Mesothelial cell of epicardium (in vitro differentiated cells): ENCODE data around the gene SYNGR1. TPM values are rescaled to one million over a fixed set of nuclear protein-coding genes. Genes with fewer than 3 reads are reported as not detected.

Experiments used
- DNase-seq, 2 experiments: peaks; one replicate each; pipeline ENCODE4 v3.0.0; 2021; ENCODE audit warnings: low spot score in 2 of 2; ENCODE audit not compliant: unreplicated experiment in 2 of 2
- H3K27ac Mint-ChIP-seq: 2 replicates; pipeline ENCODE4 v1.8.0; 2021; ENCODE audit warnings: mixed read lengths
- H3K27me3 Mint-ChIP-seq: 2 replicates; pipeline ENCODE4 v1.8.0; 2021; ENCODE audit warnings: low read depth, mixed read lengths
- H3K36me3 Mint-ChIP-seq: 2 replicates; pipeline ENCODE4 v1.8.0; 2021; ENCODE audit warnings: mixed read lengths
- H3K4me1 Mint-ChIP-seq: 2 replicates; pipeline ENCODE4 v1.8.0; 2021; ENCODE audit warnings: mixed read lengths
- H3K4me3 Mint-ChIP-seq: 2 replicates; pipeline ENCODE4 v1.8.0; 2021; ENCODE audit warnings: mild to moderate bottlenecking, moderate library complexity, mixed read lengths
- H3K9me3 Mint-ChIP-seq: 2 replicates; pipeline ENCODE4 v1.8.0; 2021; ENCODE audit warnings: mixed read lengths
- CTCF ChIP-seq: fragments of 200-600 bp; sonication (generic); IDR thresholded peaks from one replicate; pipeline ENCODE4 v1.5.0; 2021; ENCODE audit warnings: antibody characterized with exemption; ENCODE audit not compliant: unreplicated experiment
- total RNA-seq: library from RNA; stranded (reverse); gene quantifications from 3 replicates; pipeline ENCODE4 v1.2.1, GENCODE V29; 2021

SYNGR1 gene
- total RNA-seq, 1 donor from 2014 or later: 38.9 TPM

- H3K4me1 Mint-ChIP-seq: peaks cover 40% of the 10 kb centered on the region
- TF ChIP-seq CTCF: no peak
- DNase-seq: no peak
- H3K9me3 Mint-ChIP-seq: no peaks in the 10 kb centered on the region
- H3K27ac Mint-ChIP-seq: peak overlapping the region; percentile 68
- H3K4me3 Mint-ChIP-seq: no peak overlapping the region
- no peaks in the 10 kb centered on the region for H3K27me3 Mint-ChIP-seq
- H3K36me3 Mint-ChIP-seq: peaks cover 6% of the 10 kb centered on the region
Observed at GRCh38 chr22:39363751-39364515, 14.1 kb downstream of the SYNGR1 start.

- TF ChIP-seq CTCF: no peak
- peaks cover 38% of the 10 kb centered on the region for H3K4me1 Mint-ChIP-seq
- no peaks in the 10 kb centered on the region for H3K27me3 Mint-ChIP-seq
- peaks cover 7% of the 10 kb centered on the region for H3K36me3 Mint-ChIP-seq
- DNase-seq: no peak
- no peaks in the 10 kb centered on the region for H3K9me3 Mint-ChIP-seq
- peak overlapping the region; percentile 68 for H3K27ac Mint-ChIP-seq
- H3K4me3 Mint-ChIP-seq: no peak overlapping the region
Observed at GRCh38 chr22:39364714-39365491, 15.1 kb downstream of the SYNGR1 start.

GRCh38 chr22:39365492-39365780, 15.6 kb downstream of the SYNGR1 start:
- H3K36me3 Mint-ChIP-seq: peaks cover 3% of the 10 kb centered on the region
- H3K4me3 Mint-ChIP-seq: no peak overlapping the region
- H3K9me3 Mint-ChIP-seq: no peaks in the 10 kb centered on the region
- DNase-seq: no peak
- no peaks in the 10 kb centered on the region for H3K27me3 Mint-ChIP-seq
- peaks cover 33% of the 10 kb centered on the region for H3K4me1 Mint-ChIP-seq
- peak overlapping the region; percentile 61 for H3K27ac Mint-ChIP-seq
- TF ChIP-seq CTCF: no peak

- TF ChIP-seq CTCF: no peak
- no peaks in the 10 kb centered on the region for H3K9me3 Mint-ChIP-seq
- no peak for DNase-seq
- no peak overlapping the region for H3K27ac Mint-ChIP-seq
- no peaks in the 10 kb centered on the region for H3K27me3 Mint-ChIP-seq
- peaks cover 6% of the 10 kb centered on the region for H3K36me3 Mint-ChIP-seq
- peaks cover 28% of the 10 kb centered on the region for H3K4me1 Mint-ChIP-seq
- H3K4me3 Mint-ChIP-seq: no peak overlapping the region
Observed at GRCh38 chr22:39367035-39367434, 17.2 kb downstream of the SYNGR1 start.

GRCh38 chr22:39368461-39368911, 18.7 kb downstream of the SYNGR1 start:
- peaks cover 17% of the 10 kb centered on the region for H3K4me1 Mint-ChIP-seq
- DNase-seq: no peak
- no peak for TF ChIP-seq CTCF
- no peaks in the 10 kb centered on the region for H3K9me3 Mint-ChIP-seq
- no peak overlapping the region for H3K4me3 Mint-ChIP-seq
- H3K36me3 Mint-ChIP-seq: peaks cover 9% of the 10 kb centered on the region
- H3K27ac Mint-ChIP-seq: no peak overlapping the region
- H3K27me3 Mint-ChIP-seq: no peaks in the 10 kb centered on the region
